ENCODE results near the gene ORM2.
"Not testable (repeated sequence)": the region's sequence is repeated elsewhere in the genome, so short reads cannot be mapped to it uniquely, and the experiment has no call there.

The ORM2 gene

GRCh38 chr9:114314881-114315722, 14.6 kb upstream of the ORM2 start:
- DNase-seq: no peak

- DNase-seq: no peak
These were observed 13.8 kb upstream of the ORM2 start for GRCh38 chr9:114315723-114316363.

- no peak for DNase-seq
These were observed 13.0 kb upstream of the ORM2 start for GRCh38 chr9:114316605-114317230.

- DNase-seq: no peak
These were observed 11.9 kb upstream of the ORM2 start for GRCh38 chr9:114317665-114318357.

GRCh38 chr9:114318416-114318815, 11.3 kb upstream of the ORM2 start:
- no peak for DNase-seq

- DNase-seq: no peak
These were observed 10.5 kb upstream of the ORM2 start for GRCh38 chr9:114319147-114319546.

- DNase-seq: not testable (repeated sequence)
These were observed 9.0 kb upstream of the ORM2 start for GRCh38 chr9:114320710-114321109.

- no peak for DNase-seq
These were observed 7.9 kb upstream of the ORM2 start for GRCh38 chr9:114321759-114322158.

- not testable (repeated sequence) for DNase-seq
These were observed 7.4 kb upstream of the ORM2 start for GRCh38 chr9:114322160-114322818.

- not testable (repeated sequence) for DNase-seq
These were observed 6.7 kb upstream of the ORM2 start, which contains the start of gene ORM1 for GRCh38 chr9:114322831-114323531. ORM1 (plus strand) TSS chr9:114323098; CDS start chr9:114323134, 36 bp downstream.

- DNase-seq: not testable (repeated sequence)
These were observed 5.8 kb upstream of the ORM2 start for GRCh38 chr9:114323849-114324248.

GRCh38 chr9:114324492-114324891, 5.2 kb upstream of the ORM2 start:
- no peak for DNase-seq

- DNase-seq: not testable (repeated sequence)
These were observed 4.7 kb upstream of the ORM2 start for GRCh38 chr9:114324965-114325364.

GRCh38 chr9:114325684-114326254, 3.9 kb upstream of the ORM2 start:
- not testable (repeated sequence) for DNase-seq

GRCh38 chr9:114327749-114328148, 1.9 kb upstream of the ORM2 start:
- no peak for DNase-seq

- not testable (repeated sequence) for DNase-seq
These were observed 1.3 kb upstream of the ORM2 start for GRCh38 chr9:114328357-114328820.

- DNase-seq: not testable (repeated sequence)
These were observed 588 bp upstream of the ORM2 start for GRCh38 chr9:114328937-114329624.

GRCh38 chr9:114330636-114331035, 967 bp downstream of the ORM2 start:
- no peak for DNase-seq

GRCh38 chr9:114331229-114332195, 1.8 kb downstream of the ORM2 start:
- DNase-seq: not testable (repeated sequence)
